Ascending aorta (tissue), 2 donors: Measurements from ENCODE around the gene GCNT4. TPM values are rescaled to one million over a fixed set of nuclear protein-coding genes. Genes with fewer than 3 reads are reported as not detected.

Experiments
- DNase-seq, 2 donors: peaks; one replicate each; pipeline ENCODE4 v3.0.0-alpha.2; 2019; ENCODE audit warnings: low spot score in 2 of 2
- H3K27ac ChIP-seq, 2 donors: fragments of 200-600 bp; sonication (generic); one replicate each; pipeline ENCODE4 v1.5.1; 2016 to 2017; ENCODE audit warnings: mild to moderate bottlenecking in 1 of 2
- H3K27me3 ChIP-seq: fragments of 200-600 bp; sonication (generic); one replicate; pipeline ENCODE4 v1.5.1; 2017
- H3K36me3 ChIP-seq, 2 donors: fragments of 200-600 bp; sonication (generic); one replicate each; pipeline ENCODE4 v1.5.1; 2016
- H3K4me1 ChIP-seq, 2 donors: fragments of 200-600 bp; sonication (generic); one replicate each; pipeline ENCODE4 v1.5.1; 2016 to 2017; ENCODE audit warnings: mild to moderate bottlenecking in 1 of 2
- H3K4me3 ChIP-seq, 2 donors: fragments of 200-600 bp; sonication (generic); one replicate each; pipeline ENCODE4 v1.5.1; 2016 to 2017; ENCODE audit warnings: mild to moderate bottlenecking in 1 of 2
- H3K9me3 ChIP-seq, 2 donors: fragments of 200-600 bp; sonication (generic); one replicate each; pipeline ENCODE4 v1.5.1; 2016
- CTCF ChIP-seq, 3 experiments: fragments of 200-600 bp in 2 of 3; fragments of 450-650 bp in 1 of 3; sonication (generic) in 2 of 3; IDR thresholded peaks; one replicate each; pipeline ENCODE4 v1.5.1; 2016 to 2019; ENCODE audit warnings: antibody characterized with exemption in 3 of 3, mild to moderate bottlenecking in 1 of 3, moderate library complexity in 1 of 3
- intact Hi-C: fragments of 100-400 bp; cut with DNase I; formaldehyde crosslinking; loops from one replicate; pipeline ENCODE4 v1.15.1; 2023
- total RNA-seq: library from RNA; depleted of rRNA; stranded (reverse); fragments of >200 nt; gene quantifications from one replicate; pipeline ENCODE4 v1.1.0, GENCODE V29; 2016

GCNT4 gene
- total RNA-seq, 1 donor from 2014 or later = 0.43 TPM

- Histone ChIP-seq H3K27me3 (no peaks in the 10 kb centered on the region), H3K4me3 (no peak overlapping the region), H3K36me3 (no peaks in the 10 kb centered on the region), H3K27ac (no peak overlapping the region), H3K4me1 (no peaks in the 10 kb centered on the region), H3K9me3 (no peaks in the 10 kb centered on the region)
- DNase-seq = no peak
- intact Hi-C loops = no loop called here
- TF ChIP-seq CTCF (IDR thresholded peaks at IDR 0.05) = no peak
These were observed 31.1 kb downstream of the GCNT4 start for GRCh38 chr5:75021219-75021618.

GRCh38 chr5:75020016-75020656, 32.2 kb downstream of the GCNT4 start:
- intact Hi-C loops = no loop called here
- H3K27me3 ChIP-seq = no peaks in the 10 kb centered on the region
- no peak overlapping the region for H3K4me3 ChIP-seq
- DNase-seq = no peak
- TF ChIP-seq CTCF (IDR thresholded peaks at IDR 0.05) = no peak
- no peaks in the 10 kb centered on the region for H3K4me1 ChIP-seq
- H3K9me3 ChIP-seq = no peaks in the 10 kb centered on the region
- H3K36me3 ChIP-seq = no peaks in the 10 kb centered on the region
- H3K27ac ChIP-seq = no peak overlapping the region

GRCh38 chr5:75018805-75019587, 33.4 kb downstream of the GCNT4 start:
- no peaks in the 10 kb centered on the region for H3K36me3 ChIP-seq
- intact Hi-C loops = no loop called here

GRCh38 chr5:75017971-75018370, 34.4 kb downstream of the GCNT4 start:
- no peak for DNase-seq
- intact Hi-C loops = no loop called here
- no peaks in the 10 kb centered on the region for H3K27me3 ChIP-seq
- TF ChIP-seq CTCF (IDR thresholded peaks at IDR 0.05) = no peak
- H3K9me3 ChIP-seq = no peaks in the 10 kb centered on the region
- no peaks in the 10 kb centered on the region for H3K36me3 ChIP-seq
- no peak overlapping the region for H3K27ac ChIP-seq
- H3K4me3 ChIP-seq = no peak overlapping the region
- no peaks in the 10 kb centered on the region for H3K4me1 ChIP-seq

More at GRCh38 chr5:75018805-75019587, 33.4 kb downstream of the GCNT4 start:
- Histone ChIP-seq H3K27ac (no peak overlapping the region), H3K27me3 (no peaks in the 10 kb centered on the region), H3K4me1 (no peaks in the 10 kb centered on the region), H3K9me3 (no peaks in the 10 kb centered on the region), H3K4me3 (no peak overlapping the region)
- DNase-seq = no peak
- TF ChIP-seq CTCF (IDR thresholded peaks at IDR 0.05) = no peak

- Histone ChIP-seq H3K36me3 (no peaks in the 10 kb centered on the region), H3K27ac (no peak overlapping the region), H3K4me1 (no peaks in the 10 kb centered on the region), H3K9me3 (no peaks in the 10 kb centered on the region), H3K4me3 (no peak overlapping the region), H3K27me3 (no peaks in the 10 kb centered on the region)
- no peak for TF ChIP-seq CTCF (IDR thresholded peaks at IDR 0.05)
- DNase-seq = no peak
- intact Hi-C loops = no loop called here
These were observed 35.5 kb downstream of the GCNT4 start for GRCh38 chr5:75016896-75017295.
